HG02798 (cell line): ENCODE data around the gene STIP1.

Experiments
- ATAC-seq: cut with Tn5 transposase; IDR thresholded peaks from one replicate; pipeline ENCODE4 v1.9.1; 2021; ENCODE audit warnings: mild to moderate bottlenecking; ENCODE audit not compliant: unreplicated experiment, poor library complexity

STIP1 gene

GRCh38 chr11:64220271-64220670, 34.3 kb downstream of the STIP1 start:
- no peak for ATAC-seq

- ATAC-seq, result no peak
Measured at GRCh38 chr11:64220798-64221197, 34.8 kb downstream of the STIP1 start.

GRCh38 chr11:64222651-64223000, 36.7 kb downstream of the STIP1 start:
- ATAC-seq, result no peak

GRCh38 chr11:64223001-64223651, 37.2 kb downstream of the STIP1 start:
- ATAC-seq, result no peak

- ATAC-seq, result no peak
Measured at GRCh38 chr11:64224151-64224890, 38.4 kb downstream of the STIP1 start.

- ATAC-seq, result no peak
Measured at GRCh38 chr11:64224891-64225607, 39.1 kb downstream of the STIP1 start.

- ATAC-seq, result peak; percentile 67
Measured at GRCh38 chr11:64225608-64226506, 39.9 kb downstream of the STIP1 start, which contains the start of the genes NUDT22 and TRPT1. TSS of gene NUDT22 (plus strand) at chr11:64226274. CDS start at chr11:64226653, 379 bp downstream. TSS of gene TRPT1 (minus strand) at chr11:64226186. CDS start at chr11:64225860, 326 bp downstream.

- peak; percentile 33 for ATAC-seq
Measured at GRCh38 chr11:64226507-64227051, 40.6 kb downstream of the STIP1 start.

- ATAC-seq, result no peak
Measured at GRCh38 chr11:64227405-64227956, 41.5 kb downstream of the STIP1 start.

- no peak for ATAC-seq
Measured at GRCh38 chr11:64229090-64229743, 43.2 kb downstream of the STIP1 start.

GRCh38 chr11:64229744-64230170, 43.8 kb downstream of the STIP1 start:
- ATAC-seq, result no peak

GRCh38 chr11:64230171-64230984, 44.4 kb downstream of the STIP1 start, which contains the start of gene DNAJC4:
TSS of gene DNAJC4 (plus strand) at chr11:64230548. CDS start at chr11:64230855, 307 bp downstream.
- peak; percentile 58 for ATAC-seq

- no peak for ATAC-seq
Measured at GRCh38 chr11:64230985-64231365, 45.0 kb downstream of the STIP1 start.

- ATAC-seq, result no peak
Measured at GRCh38 chr11:64231546-64231945, 45.6 kb downstream of the STIP1 start.

- ATAC-seq, result no peak
Measured at GRCh38 chr11:64232182-64232966, 46.4 kb downstream of the STIP1 start.

- no peak for ATAC-seq
Measured at GRCh38 chr11:64232967-64233315, 47.0 kb downstream of the STIP1 start.

GRCh38 chr11:64233913-64234586, 48.1 kb downstream of the STIP1 start, which contains the start of gene VEGFB:
TSS of gene VEGFB (plus strand) at chr11:64234584. CDS start at chr11:64234834, 250 bp downstream.
- ATAC-seq, result peak; percentile 55
